ENCODE measurements around the gene MCFD2.

GRCh38 chr2:46924038-46924437 lies 8.4 kb upstream of the MCFD2 start:
- TF ChIP-seq POLR2A (IDR thresholded peaks at IDR 0.05): no peak
- TF ChIP-seq, protein P1, sequence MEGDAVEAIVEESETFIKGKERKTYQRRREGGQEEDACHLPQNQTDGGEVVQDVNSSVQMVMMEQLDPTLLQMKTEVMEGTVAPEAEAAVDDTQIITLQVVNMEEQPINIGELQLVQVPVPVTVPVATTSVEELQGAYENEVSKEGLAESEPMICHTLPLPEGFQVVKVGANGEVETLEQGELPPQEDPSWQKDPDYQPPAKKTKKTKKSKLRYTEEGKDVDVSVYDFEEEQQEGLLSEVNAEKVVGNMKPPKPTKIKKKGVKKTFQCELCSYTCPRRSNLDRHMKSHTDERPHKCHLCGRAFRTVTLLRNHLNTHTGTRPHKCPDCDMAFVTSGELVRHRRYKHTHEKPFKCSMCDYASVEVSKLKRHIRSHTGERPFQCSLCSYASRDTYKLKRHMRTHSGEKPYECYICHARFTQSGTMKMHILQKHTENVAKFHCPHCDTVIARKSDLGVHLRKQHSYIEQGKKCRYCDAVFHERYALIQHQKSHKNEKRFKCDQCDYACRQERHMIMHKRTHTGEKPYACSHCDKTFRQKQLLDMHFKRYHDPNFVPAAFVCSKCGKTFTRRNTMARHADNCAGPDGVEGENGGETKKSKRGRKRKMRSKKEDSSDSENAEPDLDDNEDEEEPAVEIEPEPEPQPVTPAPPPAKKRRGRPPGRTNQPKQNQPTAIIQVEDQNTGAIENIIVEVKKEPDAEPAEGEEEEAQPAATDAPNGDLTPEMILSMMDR (IDR thresholded peaks at IDR 0.05): no peak

All from breast epithelium (tissue), 3 donors.